Tibial nerve (tissue), 4 donors: ENCODE results near the gene RSPH10B2. TPM values are rescaled to one million over a fixed set of nuclear protein-coding genes. Genes with fewer than 3 reads are reported as not detected.
A peak's percentile ranks its signal among the peaks of the same experiment; 100 is the strongest.
"Not testable (repeated sequence)": the region's sequence is repeated elsewhere in the genome, so short reads cannot be mapped to it uniquely, and the experiment has no call there.

Source experiments
- DNase-seq, 2 donors: peaks; one replicate each; pipeline ENCODE4 v3.0.0-alpha.2; 2019; ENCODE audit warnings: low spot score in 2 of 2
- H3K27ac ChIP-seq, 4 donors: fragments of 200-600 bp; sonication (generic) in 3 of 4; one replicate each; pipeline ENCODE4 v1.5.1; 2017 to 2019; ENCODE audit warnings: mild to moderate bottlenecking in 1 of 4
- H3K27me3 ChIP-seq, 2 donors: fragments of 200-600 bp; sonication (generic) in 1 of 2; one replicate each; pipeline versions ENCODE4 v1.5.1 to v1.6.0; 2017 to 2019
- H3K36me3 ChIP-seq, 3 donors: fragments of 200-600 bp; sonication (generic); one replicate each; pipeline ENCODE4 v1.5.1; 2018 to 2019
- H3K4me1 ChIP-seq, 4 donors: fragments of 200-600 bp; sonication (generic) in 3 of 4; one replicate each; pipeline ENCODE4 v1.5.1; 2017 to 2019
- H3K4me3 ChIP-seq, 4 donors: fragments of 200-600 bp; sonication (generic) in 3 of 4; one replicate each; pipeline ENCODE4 v1.5.1; 2017 to 2019; ENCODE audit warnings: mild to moderate bottlenecking in 1 of 4, moderate library complexity in 1 of 4
- H3K9me3 ChIP-seq, 4 donors: fragments of 200-600 bp; sonication (generic) in 3 of 4; one replicate each; pipeline ENCODE4 v1.5.1; 2017 to 2019
- CTCF ChIP-seq, 5 experiments: fragments of 200-600 bp in 3 of 5; fragments of 450-650 bp in 2 of 5; sonication (generic) in 3 of 5; IDR thresholded peaks; one replicate each; pipeline ENCODE4 v1.5.1; 2016 to 2019; ENCODE audit warnings: antibody characterized with exemption in 5 of 5, mild to moderate bottlenecking in 3 of 5, moderate library complexity in 2 of 5
- EP300 ChIP-seq, 2 donors: sonication (generic); formaldehyde crosslinking; IDR thresholded peaks; one replicate each; pipeline ENCODE4 v1.6.1; 2017; ENCODE audit warnings: antibody characterized with exemption in 2 of 2, mild to moderate bottlenecking in 1 of 2
- POLR2A ChIP-seq, 2 donors: fragments of 450-650 bp; IDR thresholded peaks; one replicate each; pipeline ENCODE4 v1.6.1; 2017; ENCODE audit warnings: antibody characterized with exemption in 2 of 2, mild to moderate bottlenecking in 2 of 2, moderate library complexity in 2 of 2
- WGBS, 2 donors: methylation state at CpG; one replicate each; pipeline ENCODE4 v1.1.5; 2018; 5-methylcytosine and 5-hydroxymethylcytosine counted together
- total RNA-seq, 4 donors: library from RNA; depleted of rRNA; stranded (reverse); fragments of >200 nt; gene quantifications; one replicate each; pipeline ENCODE4 v1.1.0, GENCODE V29; 2016

RSPH10B2 gene
- total RNA-seq, 4 donors from 2014 or later, result 0.20 to 3.3 (median 0.21) TPM; not detected in 1

GRCh38 chr7:6826151-6826550, 72.2 kb downstream of the RSPH10B2 start, which contains the start of gene CCZ1B:
Gene CCZ1B (minus strand): TSS chr7:6826275. CDS start chr7:6826197, 78 bp downstream.
- peaks cover 0 to 15% (median 4%) of the 10 kb centered on the region in 3 donors for H3K36me3 ChIP-seq
- WGBS, 2 donors, result 4 to 9% methylated on average over 15 to 19 of the region's 35 CpGs
- H3K27me3 ChIP-seq, H3K4me1 ChIP-seq, H3K9me3 ChIP-seq: not testable (repeated sequence)
- DNase-seq, result peak; percentile 34 to 39
- H3K4me3 ChIP-seq, result peak within 1 kb of the TSS; percentile 41 to 68 (median 62)
- peak within 1 kb of the TSS in 3 of 4 donors; percentile 64 to 75 (median 67) for H3K27ac ChIP-seq
- TF ChIP-seq EP300 (IDR thresholded peaks at IDR 0.05), result peak in 1 of 2 donors; percentile 21
- peak in 1 of 5 experiments; percentile 9 for TF ChIP-seq CTCF (IDR thresholded peaks at IDR 0.05)

GRCh38 chr7:6827180-6827579, 73.3 kb downstream of the RSPH10B2 start:
- 68 to 75% methylated on average over 12 of the region's 12 CpGs for WGBS, 2 donors
- not testable (repeated sequence) for H3K4me1 ChIP-seq, H3K36me3 ChIP-seq, H3K4me3 ChIP-seq, DNase-seq, H3K9me3 ChIP-seq, H3K27ac ChIP-seq
- peaks cover 0 to 13% of the 10 kb centered on the region in 2 donors for H3K27me3 ChIP-seq

GRCh38 chr7:6829616-6830015, 75.7 kb downstream of the RSPH10B2 start:
- not testable (repeated sequence) for H3K36me3 ChIP-seq, DNase-seq
- WGBS, 2 donors, result 54 to 57% methylated on average over 5 of the region's 5 CpGs

GRCh38 chr7:6830026-6830425, 76.1 kb downstream of the RSPH10B2 start:
- H3K4me3 ChIP-seq, H3K36me3 ChIP-seq, H3K27ac ChIP-seq, H3K9me3 ChIP-seq, H3K4me1 ChIP-seq, DNase-seq: not testable (repeated sequence)
- H3K27me3 ChIP-seq, result peaks cover 0 to 38% of the 10 kb centered on the region in 2 donors
- 82 to 89% methylated on average over 6 of the region's 6 CpGs for WGBS, 2 donors

More at GRCh38 chr7:6829616-6830015, 75.7 kb downstream of the RSPH10B2 start:
- peaks cover 0 to 36% of the 10 kb centered on the region in 2 donors for H3K27me3 ChIP-seq
- not testable (repeated sequence) for H3K4me3 ChIP-seq, H3K9me3 ChIP-seq, H3K4me1 ChIP-seq, H3K27ac ChIP-seq

GRCh38 chr7:6831018-6831725, 77.3 kb downstream of the RSPH10B2 start:
- DNase-seq, result no peak
- H3K27ac ChIP-seq, result no peak overlapping the region
- no peaks in the 10 kb centered on the region for H3K9me3 ChIP-seq
- no peak for TF ChIP-seq CTCF (IDR thresholded peaks at IDR 0.05)
- no peak overlapping the region for H3K4me3 ChIP-seq
- H3K27me3 ChIP-seq, result peaks cover 0 to 44% of the 10 kb centered on the region in 2 donors
- 69 to 75% methylated on average over 7 of the region's 7 CpGs for WGBS, 2 donors
- H3K36me3 ChIP-seq, result no peaks in the 10 kb centered on the region
- H3K4me1 ChIP-seq, result no peaks in the 10 kb centered on the region

GRCh38 chr7:6833636-6834035, 79.7 kb downstream of the RSPH10B2 start:
- Histone ChIP-seq H3K27ac (no peak overlapping the region), H3K27me3 (peaks cover 0 to 49% of the 10 kb centered on the region in 2 donors), H3K9me3 (no peaks in the 10 kb centered on the region), H3K36me3 (no peaks in the 10 kb centered on the region), H3K4me3 (no peak overlapping the region), H3K4me1 (no peaks in the 10 kb centered on the region)
- DNase-seq, result no peak
- WGBS, 2 donors, result 84 to 88% methylated on average over 6 of the region's 6 CpGs
- TF ChIP-seq POLR2A (IDR thresholded peaks at IDR 0.05), result no peak
- TF ChIP-seq EP300 (IDR thresholded peaks at IDR 0.05), result no peak
- no peak for TF ChIP-seq CTCF (IDR thresholded peaks at IDR 0.05)

- H3K4me3 ChIP-seq, H3K9me3 ChIP-seq, H3K27ac ChIP-seq, DNase-seq, H3K4me1 ChIP-seq, H3K36me3 ChIP-seq: not testable (repeated sequence)
- H3K27me3 ChIP-seq, result peaks cover 0 to 49% of the 10 kb centered on the region in 2 donors
- 39 to 43% methylated on average over 3 of the region's 3 CpGs for WGBS, 2 donors
Measured at GRCh38 chr7:6835521-6835920, 81.6 kb downstream of the RSPH10B2 start.

GRCh38 chr7:6837081-6837480, 83.2 kb downstream of the RSPH10B2 start:
- H3K4me1 ChIP-seq, H3K9me3 ChIP-seq: not testable (repeated sequence)
- WGBS, 2 donors, result 90 to 92% methylated on average over 10 of the region's 10 CpGs

GRCh38 chr7:6842278-6842921, 88.5 kb downstream of the RSPH10B2 start:
- H3K9me3 ChIP-seq, H3K4me1 ChIP-seq, DNase-seq, H3K4me3 ChIP-seq, H3K27ac ChIP-seq, H3K27me3 ChIP-seq, H3K36me3 ChIP-seq: not testable (repeated sequence)
- 73 to 79% methylated on average over 19 to 20 of the region's 20 CpGs for WGBS, 2 donors

More at GRCh38 chr7:6837081-6837480, 83.2 kb downstream of the RSPH10B2 start:
- H3K4me3 ChIP-seq, H3K36me3 ChIP-seq, DNase-seq, H3K27ac ChIP-seq: not testable (repeated sequence)
- peaks cover 0 to 37% of the 10 kb centered on the region in 2 donors for H3K27me3 ChIP-seq

GRCh38 chr7:6843092-6843491, 89.2 kb downstream of the RSPH10B2 start:
- whole genome bisulfite sequencing, 2 donors, result 25% methylated on average over 5 of the region's 5 CpGs
- not testable (repeated sequence) for H3K9me3 ChIP-seq

More at GRCh38 chr7:6843092-6843491, 89.2 kb downstream of the RSPH10B2 start:
- DNase-seq, H3K4me1 ChIP-seq, H3K4me3 ChIP-seq, H3K27ac ChIP-seq, H3K27me3 ChIP-seq, H3K36me3 ChIP-seq: not testable (repeated sequence)
